Measurements from ENCODE around the gene NPAS3.

Gene NPAS3

DNA sequence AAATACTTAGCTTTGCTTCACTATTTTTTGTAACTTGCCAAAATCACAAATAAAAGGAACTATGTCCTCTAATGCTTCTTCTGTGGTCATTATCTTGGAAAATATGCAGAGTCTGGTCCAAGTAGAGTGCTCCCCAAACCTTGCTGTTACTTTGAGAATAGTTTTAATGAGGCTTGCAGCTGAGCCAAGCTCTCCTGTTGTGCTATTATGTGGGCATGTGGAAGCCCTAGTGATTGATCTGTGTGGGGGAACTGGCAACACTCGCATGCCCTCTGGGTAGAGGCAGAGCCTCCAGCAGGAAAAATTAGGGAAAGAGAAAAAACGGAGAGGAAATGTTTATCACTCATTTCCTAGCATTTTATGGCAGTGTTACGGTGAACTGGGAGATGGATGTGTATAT, 539.1 kb downstream of the NPAS3 start:
- no peak overlapping the region for H3K27ac ChIP-seq (ENCODE audit: low read depth, low read length)
- no peak overlapping the region for H3K9ac ChIP-seq (ENCODE audit: low read length)
- peaks cover 19% of the 10 kb centered on the region for H3K4me1 ChIP-seq (ENCODE audit: control insufficient read depth, insufficient read depth, low read length)
- H3K9me3 ChIP-seq (ENCODE audit: control insufficient read depth, insufficient read depth, low read depth, low read length) = no peaks in the 10 kb centered on the region
- no peak overlapping the region for H3K4me3 ChIP-seq (ENCODE audit: low read depth, low read length)
- no peaks in the 10 kb centered on the region for H3K27me3 ChIP-seq (ENCODE audit: control insufficient read depth, insufficient read depth, low read length)
- H3K36me3 ChIP-seq (ENCODE audit: control insufficient read depth, insufficient read depth, low read length) = no peaks in the 10 kb centered on the region

DNA sequence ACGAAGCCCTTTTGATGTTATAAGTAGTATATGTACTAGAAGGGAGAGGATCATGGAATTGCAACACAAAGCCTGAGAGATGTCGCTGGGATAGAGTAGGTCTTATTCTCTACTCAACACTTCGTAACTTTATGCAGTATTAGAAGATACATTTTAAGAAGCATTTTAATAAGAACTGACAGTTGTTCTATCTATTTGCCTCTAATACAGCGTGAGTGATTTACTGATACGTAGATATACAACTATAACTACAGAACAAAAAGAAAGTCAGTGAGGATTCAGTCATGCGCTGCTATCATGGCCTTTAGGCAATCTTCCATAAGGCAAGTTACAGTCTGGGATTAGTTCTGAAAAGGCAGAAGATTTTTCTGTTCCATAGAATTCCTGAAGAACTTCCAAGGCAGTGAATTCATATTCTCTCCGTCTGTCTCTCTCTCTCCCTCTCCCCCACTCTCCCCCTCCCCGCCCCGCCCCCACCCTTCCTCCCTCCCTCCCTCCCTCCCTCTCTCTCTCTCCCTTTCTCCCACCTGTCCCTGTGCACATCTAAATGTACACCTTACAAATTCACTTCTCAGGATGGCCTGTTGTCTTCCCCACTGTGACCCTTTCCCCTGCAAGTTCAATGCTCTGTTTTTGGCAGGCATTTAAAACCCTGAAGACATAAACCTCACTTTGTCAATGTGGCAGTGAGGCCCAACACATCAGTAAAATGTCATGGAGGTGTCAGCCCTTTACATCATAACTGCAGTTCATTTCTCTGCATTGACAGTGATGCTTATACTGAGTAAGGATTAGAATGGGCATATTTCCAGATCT, 541.6 kb downstream of the NPAS3 start:
- H3K4me1 ChIP-seq (ENCODE audit: control insufficient read depth, insufficient read depth, low read length) = peaks cover 16% of the 10 kb centered on the region
- H3K27me3 ChIP-seq (ENCODE audit: control insufficient read depth, insufficient read depth, low read length) = no peaks in the 10 kb centered on the region
- H3K27ac ChIP-seq (ENCODE audit: low read depth, low read length) = no peak overlapping the region
- H3K4me3 ChIP-seq (ENCODE audit: low read depth, low read length) = no peak overlapping the region
- H3K36me3 ChIP-seq (ENCODE audit: control insufficient read depth, insufficient read depth, low read length) = no peaks in the 10 kb centered on the region
- H3K9ac ChIP-seq (ENCODE audit: low read length) = no peak overlapping the region
- H3K9me3 ChIP-seq (ENCODE audit: control insufficient read depth, insufficient read depth, low read depth, low read length) = no peaks in the 10 kb centered on the region

DNA sequence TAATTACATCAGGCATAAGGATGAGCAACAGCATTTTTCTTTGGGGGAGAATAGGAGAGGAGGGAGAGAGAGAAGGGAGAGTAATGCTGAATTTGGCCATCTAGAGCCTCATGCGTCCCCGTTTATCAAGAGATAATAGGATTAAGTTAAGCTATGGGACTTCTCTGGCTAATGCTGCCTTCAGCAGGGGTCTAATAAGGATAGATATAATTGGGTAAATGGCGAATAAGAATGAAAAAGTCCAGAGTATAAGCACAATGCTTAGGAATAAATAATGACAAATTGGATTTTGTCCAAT, 542.2 kb downstream of the NPAS3 start:
- Histone ChIP-seq H3K9ac (ENCODE audit: low read length) (no peak overlapping the region), H3K4me1 (ENCODE audit: control insufficient read depth, insufficient read depth, low read length) (peaks cover 12% of the 10 kb centered on the region), H3K27me3 (ENCODE audit: control insufficient read depth, insufficient read depth, low read length) (no peaks in the 10 kb centered on the region), H3K27ac (ENCODE audit: low read depth, low read length) (no peak overlapping the region), H3K36me3 (ENCODE audit: control insufficient read depth, insufficient read depth, low read length) (no peaks in the 10 kb centered on the region), H3K4me3 (ENCODE audit: low read depth, low read length) (no peak overlapping the region), H3K9me3 (ENCODE audit: control insufficient read depth, insufficient read depth, low read depth, low read length) (no peaks in the 10 kb centered on the region)

DNA sequence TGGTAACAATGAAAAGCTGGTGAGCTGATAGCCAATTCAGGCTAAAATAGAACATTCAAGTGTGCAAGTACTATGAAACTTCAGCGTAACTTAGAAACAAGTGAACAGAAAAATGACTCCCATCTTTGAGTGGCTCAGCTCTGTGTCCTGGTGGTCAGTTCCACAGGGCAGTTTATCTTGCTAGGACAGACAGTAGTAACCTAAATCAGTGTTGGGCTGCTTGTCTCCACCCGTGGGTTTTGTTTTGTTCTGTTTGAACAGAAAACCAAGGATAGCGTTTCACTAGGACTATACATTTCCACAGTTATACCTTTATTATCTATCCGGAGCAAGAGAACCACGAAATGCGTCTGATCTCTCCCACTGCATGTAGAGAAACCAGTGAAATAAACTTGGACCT, 544.4 kb downstream of the NPAS3 start:
- no peak overlapping the region for H3K4me3 ChIP-seq (ENCODE audit: low read depth, low read length)
- no peaks in the 10 kb centered on the region for H3K36me3 ChIP-seq (ENCODE audit: control insufficient read depth, insufficient read depth, low read length)
- no peaks in the 10 kb centered on the region for H3K27me3 ChIP-seq (ENCODE audit: control insufficient read depth, insufficient read depth, low read length)
- no peak overlapping the region for H3K27ac ChIP-seq (ENCODE audit: low read depth, low read length)
- peaks cover 10% of the 10 kb centered on the region for H3K4me1 ChIP-seq (ENCODE audit: control insufficient read depth, insufficient read depth, low read length)
- no peak overlapping the region for H3K9ac ChIP-seq (ENCODE audit: low read length)
- H3K9me3 ChIP-seq (ENCODE audit: control insufficient read depth, insufficient read depth, low read depth, low read length) = no peaks in the 10 kb centered on the region

DNA sequence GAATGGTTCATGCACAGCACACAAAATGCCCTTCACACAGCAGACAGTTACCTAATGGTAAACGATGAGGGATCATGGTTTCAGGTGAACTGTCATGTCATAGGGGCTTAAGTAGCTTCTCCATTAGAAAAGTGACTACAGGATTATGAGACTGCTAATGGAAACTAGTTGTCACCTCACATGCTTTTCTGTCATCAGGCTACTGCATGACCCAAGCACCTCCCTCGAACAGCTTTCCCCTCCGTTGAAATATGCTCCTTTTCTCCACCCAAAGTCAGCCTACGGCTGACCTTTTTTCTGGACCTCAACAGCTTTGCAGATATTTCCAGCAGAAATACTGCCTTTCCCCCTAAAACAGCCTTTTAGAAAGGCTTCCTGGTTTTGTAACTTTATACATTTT, 544.9 kb downstream of the NPAS3 start:
- H3K27me3 ChIP-seq (ENCODE audit: control insufficient read depth, insufficient read depth, low read length) = no peaks in the 10 kb centered on the region
- no peak overlapping the region for H3K4me3 ChIP-seq (ENCODE audit: low read depth, low read length)
- H3K9me3 ChIP-seq (ENCODE audit: control insufficient read depth, insufficient read depth, low read depth, low read length) = no peaks in the 10 kb centered on the region
- no peak overlapping the region for H3K27ac ChIP-seq (ENCODE audit: low read depth, low read length)
- peaks cover 8% of the 10 kb centered on the region for H3K4me1 ChIP-seq (ENCODE audit: control insufficient read depth, insufficient read depth, low read length)
- no peaks in the 10 kb centered on the region for H3K36me3 ChIP-seq (ENCODE audit: control insufficient read depth, insufficient read depth, low read length)
- H3K9ac ChIP-seq (ENCODE audit: low read length) = no peak overlapping the region

DNA sequence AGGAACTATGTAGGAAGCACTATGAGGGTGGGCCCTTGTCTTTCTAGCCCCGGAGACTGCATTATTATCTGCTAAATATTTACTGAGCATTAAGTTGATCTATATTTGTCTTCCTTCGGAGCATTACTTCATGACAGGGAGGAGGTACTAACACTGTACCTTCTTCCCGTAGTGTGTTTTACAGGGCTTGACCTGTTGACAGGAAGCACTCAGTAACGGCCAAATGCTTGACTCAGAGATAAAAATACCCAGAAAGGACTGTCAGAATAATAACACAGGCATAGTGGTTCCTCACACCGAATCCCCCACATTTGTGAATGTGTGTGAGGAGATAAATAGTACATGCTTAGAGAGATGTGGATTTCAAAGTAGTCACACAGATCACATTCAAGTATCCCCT, 545.6 kb downstream of the NPAS3 start:
- H3K27ac ChIP-seq (ENCODE audit: low read depth, low read length) = no peak overlapping the region
- H3K9ac ChIP-seq (ENCODE audit: low read length) = no peak overlapping the region
- no peaks in the 10 kb centered on the region for H3K9me3 ChIP-seq (ENCODE audit: control insufficient read depth, insufficient read depth, low read depth, low read length)
- no peak overlapping the region for H3K4me3 ChIP-seq (ENCODE audit: low read depth, low read length)
- no peaks in the 10 kb centered on the region for H3K27me3 ChIP-seq (ENCODE audit: control insufficient read depth, insufficient read depth, low read length)
- H3K4me1 ChIP-seq (ENCODE audit: control insufficient read depth, insufficient read depth, low read length) = peaks cover 8% of the 10 kb centered on the region
- H3K36me3 ChIP-seq (ENCODE audit: control insufficient read depth, insufficient read depth, low read length) = no peaks in the 10 kb centered on the region

DNA sequence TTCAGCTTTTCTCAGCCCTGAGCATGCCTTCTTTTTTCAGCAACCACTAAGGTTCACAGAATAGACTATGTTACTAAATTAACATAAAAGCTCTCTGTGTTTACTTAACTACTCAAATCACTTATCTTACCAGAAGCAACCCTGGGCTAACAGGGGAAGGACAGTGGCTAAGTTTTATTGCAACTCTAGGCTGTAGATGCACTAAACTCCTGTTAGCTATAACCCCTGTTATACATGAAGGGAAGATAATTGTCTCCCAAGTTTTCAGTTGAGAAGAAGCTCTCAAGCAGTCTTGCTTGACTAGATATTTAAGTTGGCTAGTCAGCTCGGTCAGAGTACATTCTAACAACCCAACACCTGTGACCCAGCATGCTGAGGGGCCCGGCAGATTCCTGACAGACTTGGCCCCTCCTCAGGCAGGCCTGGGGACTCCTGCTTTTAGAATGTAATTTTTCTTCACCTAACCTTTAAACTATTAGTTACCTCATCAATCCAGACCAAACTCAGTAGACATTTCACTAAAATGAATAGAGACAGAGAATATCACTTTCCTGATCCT, 547.7 kb downstream of the NPAS3 start:
- Histone ChIP-seq H3K9me3 (ENCODE audit: control insufficient read depth, insufficient read depth, low read depth, low read length) (no peaks in the 10 kb centered on the region), H3K36me3 (ENCODE audit: control insufficient read depth, insufficient read depth, low read length) (no peaks in the 10 kb centered on the region), H3K4me3 (ENCODE audit: low read depth, low read length) (no peak overlapping the region), H3K27me3 (ENCODE audit: control insufficient read depth, insufficient read depth, low read length) (no peaks in the 10 kb centered on the region), H3K4me1 (ENCODE audit: control insufficient read depth, insufficient read depth, low read length) (peaks cover 8% of the 10 kb centered on the region), H3K27ac (ENCODE audit: low read depth, low read length) (no peak overlapping the region), H3K9ac (ENCODE audit: low read length) (no peak overlapping the region)

DNA sequence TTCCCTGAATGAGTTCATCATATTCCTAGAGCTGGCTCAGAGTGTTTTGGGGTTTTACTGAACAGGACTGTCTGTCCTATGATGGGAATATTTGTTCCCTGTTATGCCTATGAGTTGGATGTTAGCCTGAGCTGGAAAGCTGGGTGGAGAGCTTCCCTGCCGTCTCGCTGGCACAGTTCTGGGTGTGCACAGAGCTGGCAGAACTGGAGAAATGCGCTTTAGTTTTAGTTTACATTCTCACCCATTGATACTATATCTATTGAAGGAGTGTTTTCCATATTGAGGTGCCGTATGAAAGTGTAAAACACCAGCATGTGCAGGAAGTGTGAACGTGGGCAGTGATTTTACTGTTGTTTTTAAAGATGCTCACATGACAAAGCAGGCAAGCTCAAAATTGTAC, 549.9 kb downstream of the NPAS3 start:
- no peaks in the 10 kb centered on the region for H3K27me3 ChIP-seq (ENCODE audit: control insufficient read depth, insufficient read depth, low read length)
- no peak overlapping the region for H3K27ac ChIP-seq (ENCODE audit: low read depth, low read length)
- no peak overlapping the region for H3K4me3 ChIP-seq (ENCODE audit: low read depth, low read length)
- no peaks in the 10 kb centered on the region for H3K36me3 ChIP-seq (ENCODE audit: control insufficient read depth, insufficient read depth, low read length)
- H3K9ac ChIP-seq (ENCODE audit: low read length) = no peak overlapping the region
- peaks cover 8% of the 10 kb centered on the region for H3K4me1 ChIP-seq (ENCODE audit: control insufficient read depth, insufficient read depth, low read length)
- H3K9me3 ChIP-seq (ENCODE audit: control insufficient read depth, insufficient read depth, low read depth, low read length) = no peaks in the 10 kb centered on the region

DNA sequence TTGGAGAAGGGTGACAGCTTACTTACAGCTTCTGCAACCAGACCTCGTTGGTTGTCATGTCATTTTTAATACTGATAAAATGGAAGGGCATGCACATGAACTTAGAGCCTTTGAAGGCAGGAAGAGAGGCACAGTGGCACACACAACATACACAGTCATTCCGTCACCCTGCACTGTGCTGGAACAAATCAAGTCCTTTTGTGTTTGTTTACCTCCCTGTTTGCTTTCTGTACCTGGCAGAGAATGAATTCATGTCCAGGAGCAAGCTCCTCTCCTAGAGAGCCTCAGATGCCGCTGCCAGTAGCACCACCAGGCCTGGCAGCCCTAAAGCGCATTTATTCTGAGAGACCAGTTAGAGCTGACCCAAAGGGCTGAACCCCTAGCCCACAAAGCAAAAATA, 551.9 kb downstream of the NPAS3 start:
- peaks cover 8% of the 10 kb centered on the region for H3K4me1 ChIP-seq (ENCODE audit: control insufficient read depth, insufficient read depth, low read length)
- no peaks in the 10 kb centered on the region for H3K9me3 ChIP-seq (ENCODE audit: control insufficient read depth, insufficient read depth, low read depth, low read length)
- H3K27ac ChIP-seq (ENCODE audit: low read depth, low read length) = no peak overlapping the region
- H3K27me3 ChIP-seq (ENCODE audit: control insufficient read depth, insufficient read depth, low read length) = no peaks in the 10 kb centered on the region
- no peak overlapping the region for H3K9ac ChIP-seq (ENCODE audit: low read length)
- no peak overlapping the region for H3K4me3 ChIP-seq (ENCODE audit: low read depth, low read length)
- H3K36me3 ChIP-seq (ENCODE audit: control insufficient read depth, insufficient read depth, low read length) = no peaks in the 10 kb centered on the region

DNA sequence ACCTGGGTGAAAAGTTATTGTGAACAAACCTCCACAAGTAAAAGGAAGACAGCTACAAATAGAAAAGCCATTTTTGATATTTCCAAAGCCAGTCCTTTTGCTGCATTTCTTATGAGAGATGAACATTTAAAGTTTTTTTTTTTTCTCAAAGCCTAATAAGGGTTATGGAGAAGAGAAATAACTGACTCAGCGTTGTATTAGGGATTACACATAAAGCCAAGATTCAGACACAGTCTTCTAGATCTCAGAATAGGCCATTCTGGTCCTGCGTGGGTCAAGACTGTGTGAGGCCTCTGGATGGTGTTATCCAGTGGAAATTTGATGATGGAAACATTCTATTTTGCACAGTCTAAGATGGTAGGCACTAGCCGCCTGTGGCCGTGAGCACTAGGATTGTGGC, 552.4 kb downstream of the NPAS3 start:
- H3K9ac ChIP-seq (ENCODE audit: low read length) = no peak overlapping the region
- H3K27me3 ChIP-seq (ENCODE audit: control insufficient read depth, insufficient read depth, low read length) = no peaks in the 10 kb centered on the region
- no peak overlapping the region for H3K4me3 ChIP-seq (ENCODE audit: low read depth, low read length)
- H3K9me3 ChIP-seq (ENCODE audit: control insufficient read depth, insufficient read depth, low read depth, low read length) = no peaks in the 10 kb centered on the region
- no peak overlapping the region for H3K27ac ChIP-seq (ENCODE audit: low read depth, low read length)
- H3K4me1 ChIP-seq (ENCODE audit: control insufficient read depth, insufficient read depth, low read length) = peaks cover 4% of the 10 kb centered on the region
- H3K36me3 ChIP-seq (ENCODE audit: control insufficient read depth, insufficient read depth, low read length) = no peaks in the 10 kb centered on the region

DNA sequence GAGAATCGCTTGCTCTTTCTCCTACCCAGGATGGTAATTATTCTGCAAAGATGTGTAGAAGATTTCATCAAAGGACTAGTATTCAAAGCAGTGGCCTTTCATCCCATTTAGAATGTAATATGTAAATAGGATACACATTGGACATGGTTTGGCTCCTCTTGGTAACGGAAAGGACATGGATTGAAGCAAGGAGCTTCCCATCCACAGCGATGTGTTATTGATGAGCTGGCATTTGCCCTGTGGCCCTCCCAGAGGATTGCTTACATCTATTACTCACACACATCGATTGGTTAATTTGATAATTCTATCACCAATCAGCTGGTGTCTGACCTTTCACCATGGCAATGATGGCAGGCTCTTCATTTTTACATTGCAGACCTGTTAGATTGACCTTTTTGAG, 553.8 kb downstream of the NPAS3 start:
- Histone ChIP-seq H3K9ac (ENCODE audit: low read length) (no peak overlapping the region), H3K4me1 (ENCODE audit: control insufficient read depth, insufficient read depth, low read length) (no peaks in the 10 kb centered on the region), H3K27ac (ENCODE audit: low read depth, low read length) (no peak overlapping the region), H3K27me3 (ENCODE audit: control insufficient read depth, insufficient read depth, low read length) (no peaks in the 10 kb centered on the region), H3K9me3 (ENCODE audit: control insufficient read depth, insufficient read depth, low read depth, low read length) (no peaks in the 10 kb centered on the region), H3K4me3 (ENCODE audit: low read depth, low read length) (no peak overlapping the region), H3K36me3 (ENCODE audit: control insufficient read depth, insufficient read depth, low read length) (no peaks in the 10 kb centered on the region)

Data from HUES6 (cell line).